ENCODE results near the gene KLK14.

KLK14 gene

GRCh38 chr19:51082611-51083010 is at the start of gene KLK14:
TSS of gene KLK14 (minus strand) at chr19:51082887. CDS start at chr19:51082614, 273 bp downstream.
- Mint-ChIP-seq H3K4me3 (no peak within 1 kb of the TSS), H3K4me1 (no peaks in the 10 kb centered on the region), H3K36me3 (ENCODE audit: low read depth) (peaks cover 2% of the 10 kb centered on the region), H3K27ac (no peak within 1 kb of the TSS), H3K27me3 (peaks cover 6% of the 10 kb centered on the region), H3K9me3 (no peaks in the 10 kb centered on the region)
- no peak for ATAC-seq
- no peak for DNase-seq

- H3K36me3 Mint-ChIP-seq (ENCODE audit: low read depth), result no peaks in the 10 kb centered on the region
- peaks cover 72% of the 10 kb centered on the region for H3K4me1 Mint-ChIP-seq
- H3K27me3 Mint-ChIP-seq, result peaks cover 3% of the 10 kb centered on the region
- peak; percentile 53 for ATAC-seq
- peak overlapping the region; percentile 62 for H3K4me3 Mint-ChIP-seq
- H3K9me3 Mint-ChIP-seq, result peaks cover 12% of the 10 kb centered on the region
- H3K27ac Mint-ChIP-seq, result peak overlapping the region; percentile 82
- DNase-seq, result no peak
These were observed 49.3 kb upstream of the KLK14 start for GRCh38 chr19:51131780-51132680.

- Mint-ChIP-seq H3K27me3 (peaks cover 3% of the 10 kb centered on the region), H3K4me3 (no peak overlapping the region), H3K4me1 (peaks cover 69% of the 10 kb centered on the region), H3K9me3 (peaks cover 2% of the 10 kb centered on the region), H3K36me3 (ENCODE audit: low read depth) (no peaks in the 10 kb centered on the region), H3K27ac (no peak overlapping the region)
- DNase-seq (no peak), ATAC-seq (no peak)
These were observed 47.0 kb upstream of the KLK14 start for GRCh38 chr19:51129716-51130115.

GRCh38 chr19:51128227-51128626 is 45.5 kb upstream of the KLK14 start:
- peaks cover 3% of the 10 kb centered on the region for H3K27me3 Mint-ChIP-seq
- no peaks in the 10 kb centered on the region for H3K9me3 Mint-ChIP-seq
- ATAC-seq (no peak), DNase-seq (no peak)
- H3K36me3 Mint-ChIP-seq (ENCODE audit: low read depth), result no peaks in the 10 kb centered on the region
- H3K4me1 Mint-ChIP-seq, result peaks cover 81% of the 10 kb centered on the region
- peak overlapping the region; percentile 55 for H3K27ac Mint-ChIP-seq
- peak overlapping the region; percentile 1 for H3K4me3 Mint-ChIP-seq

GRCh38 chr19:51127755-51128154 is 45.1 kb upstream of the KLK14 start:
- no peaks in the 10 kb centered on the region for H3K36me3 Mint-ChIP-seq (ENCODE audit: low read depth)
- peak overlapping the region; percentile 36 for H3K27ac Mint-ChIP-seq
- ATAC-seq (peak; percentile 47), DNase-seq (peak; percentile 45)
- H3K4me3 Mint-ChIP-seq, result peak overlapping the region; percentile 1
- peaks cover 3% of the 10 kb centered on the region for H3K27me3 Mint-ChIP-seq
- H3K4me1 Mint-ChIP-seq, result peaks cover 86% of the 10 kb centered on the region
- H3K9me3 Mint-ChIP-seq, result no peaks in the 10 kb centered on the region

GRCh38 chr19:51127032-51127431 is 44.3 kb upstream of the KLK14 start:
- H3K4me1 Mint-ChIP-seq, result peaks cover 86% of the 10 kb centered on the region
- ATAC-seq, result no peak
- H3K36me3 Mint-ChIP-seq (ENCODE audit: low read depth), result no peaks in the 10 kb centered on the region
- no peak for DNase-seq
- peaks cover 3% of the 10 kb centered on the region for H3K27me3 Mint-ChIP-seq
- H3K27ac Mint-ChIP-seq, result peak overlapping the region; percentile 49
- no peaks in the 10 kb centered on the region for H3K9me3 Mint-ChIP-seq
- no peak overlapping the region for H3K4me3 Mint-ChIP-seq

GRCh38 chr19:51125421-51126075 is 42.9 kb upstream of the KLK14 start:
- H3K36me3 Mint-ChIP-seq (ENCODE audit: low read depth), result no peaks in the 10 kb centered on the region
- H3K4me1 Mint-ChIP-seq, result peaks cover 82% of the 10 kb centered on the region

GRCh38 chr19:51124729-51125128 is 42.0 kb upstream of the KLK14 start, which contains the start of gene SIGLEC9:
TSS of gene SIGLEC9 (plus strand) at chr19:51124906. CDS start at chr19:51124975, 69 bp downstream.
- H3K27ac Mint-ChIP-seq, result peak within 1 kb of the TSS; percentile 78
- no peaks in the 10 kb centered on the region for H3K36me3 Mint-ChIP-seq (ENCODE audit: low read depth)
- peak within 1 kb of the TSS; percentile 37 for H3K4me3 Mint-ChIP-seq

More at GRCh38 chr19:51125421-51126075, 42.9 kb upstream of the KLK14 start:
- Mint-ChIP-seq H3K27me3 (peaks cover under 1% of the 10 kb centered on the region), H3K27ac (peak overlapping the region; percentile 78), H3K4me3 (peak overlapping the region; percentile 8), H3K9me3 (no peaks in the 10 kb centered on the region)
- DNase-seq, result no peak
- ATAC-seq, result no peak

GRCh38 chr19:51124216-51124615 is 41.5 kb upstream of the KLK14 start:
- H3K4me1 Mint-ChIP-seq, result peaks cover 69% of the 10 kb centered on the region
- no peaks in the 10 kb centered on the region for H3K36me3 Mint-ChIP-seq (ENCODE audit: low read depth)
- H3K27ac Mint-ChIP-seq, result peak overlapping the region; percentile 78
- H3K4me3 Mint-ChIP-seq, result no peak overlapping the region
- no peaks in the 10 kb centered on the region for H3K9me3 Mint-ChIP-seq
- DNase-seq, result no peak
- H3K27me3 Mint-ChIP-seq, result no peaks in the 10 kb centered on the region
- no peak for ATAC-seq

More at GRCh38 chr19:51124729-51125128, 42.0 kb upstream of the KLK14 start, which contains the start of gene SIGLEC9:
- Mint-ChIP-seq H3K4me1 (peaks cover 73% of the 10 kb centered on the region), H3K27me3 (no peaks in the 10 kb centered on the region), H3K9me3 (no peaks in the 10 kb centered on the region)
- DNase-seq (no peak), ATAC-seq (no peak)

- Mint-ChIP-seq H3K4me3 (peak overlapping the region; percentile 37), H3K27ac (peak overlapping the region; percentile 78), H3K4me1 (peaks cover 69% of the 10 kb centered on the region), H3K9me3 (no peaks in the 10 kb centered on the region), H3K36me3 (ENCODE audit: low read depth) (no peaks in the 10 kb centered on the region), H3K27me3 (no peaks in the 10 kb centered on the region)
- ATAC-seq (no peak), DNase-seq (no peak)
These were observed 41.1 kb upstream of the KLK14 start for GRCh38 chr19:51123802-51124201.

- ATAC-seq, result no peak
- Mint-ChIP-seq H3K4me3 (peak overlapping the region; percentile 37), H3K27ac (peak overlapping the region; percentile 78)
These were observed 40.7 kb upstream of the KLK14 start for GRCh38 chr19:51123381-51123800.

GRCh38 chr19:51122112-51122981 is 39.7 kb upstream of the KLK14 start:
- no peaks in the 10 kb centered on the region for H3K36me3 Mint-ChIP-seq (ENCODE audit: low read depth)
- no peaks in the 10 kb centered on the region for H3K9me3 Mint-ChIP-seq
- H3K27me3 Mint-ChIP-seq, result no peaks in the 10 kb centered on the region
- H3K4me3 Mint-ChIP-seq, result peak overlapping the region; percentile 14
- H3K27ac Mint-ChIP-seq, result peak overlapping the region; percentile 79
- H3K4me1 Mint-ChIP-seq, result peaks cover 57% of the 10 kb centered on the region
- ATAC-seq (peak; percentile 20), DNase-seq (no peak)

More at GRCh38 chr19:51123381-51123800, 40.7 kb upstream of the KLK14 start:
- DNase-seq, result peak; percentile 43
- Mint-ChIP-seq H3K9me3 (no peaks in the 10 kb centered on the region), H3K27me3 (no peaks in the 10 kb centered on the region), H3K4me1 (peaks cover 65% of the 10 kb centered on the region), H3K36me3 (ENCODE audit: low read depth) (no peaks in the 10 kb centered on the region)

- ATAC-seq (no peak), DNase-seq (no peak)
- Mint-ChIP-seq H3K27me3 (no peaks in the 10 kb centered on the region), H3K4me3 (no peak overlapping the region), H3K4me1 (peaks cover 57% of the 10 kb centered on the region), H3K36me3 (ENCODE audit: low read depth) (no peaks in the 10 kb centered on the region), H3K27ac (no peak overlapping the region), H3K9me3 (no peaks in the 10 kb centered on the region)
These were observed 38.6 kb upstream of the KLK14 start for GRCh38 chr19:51121257-51121656.

- Mint-ChIP-seq H3K27me3 (no peaks in the 10 kb centered on the region), H3K27ac (no peak overlapping the region), H3K4me3 (no peak overlapping the region), H3K9me3 (no peaks in the 10 kb centered on the region), H3K36me3 (ENCODE audit: low read depth) (no peaks in the 10 kb centered on the region), H3K4me1 (peaks cover 63% of the 10 kb centered on the region)
- ATAC-seq (no peak), DNase-seq (no peak)
These were observed 37.5 kb upstream of the KLK14 start for GRCh38 chr19:51120160-51120559.

All from activated naive CD8-positive, alpha-beta T cell treated with anti-CD3 and anti-CD28 coated beads, Interleukin-2, amount 50 U/mL, for 24 hours (primary cell).